H1 (cell line): ENCODE measurements around the gene ENKD1. TPM values are rescaled to one million over a fixed set of nuclear protein-coding genes. Genes with fewer than 3 reads are reported as not detected.
A peak's percentile ranks its signal among the peaks of the same experiment; 100 is the strongest.

Experiments
- CTCF ChIA-PET: fragments of 300-600 bp; sonication (Branson Sonifier 250); formaldehyde crosslinking; loops from one replicate; lab custom pipeline; 2021; ENCODE audit not compliant: partially characterized antibody; lab: Charles Lee
- POLR2A ChIA-PET: fragments of 300-600 bp; sonication (Branson Sonifier 250); formaldehyde crosslinking; loops from one replicate; lab custom pipeline; 2021; ENCODE audit warnings: inconsistent platforms; ENCODE audit not compliant: partially characterized antibody; lab: Charles Lee
- DNase-seq, 2 experiments: peaks; one replicate each; pipeline versions ENCODE4 v3.0.0 to v3.0.0-alpha.2; 2010 to 2022; ENCODE audit warnings: low spot score in 2 of 2, low read depth in 1 of 2, mixed read lengths in 1 of 2
- FAIRE-seq: peaks from 2 replicates; lab custom pipeline; 2011; peaks lifted over from hg19 to GRCh38; lab: Jason Lieb, UNC
- H2AFZ ChIP-seq: 2 replicates; pipeline ENCODE4 v1.8.1; 2012; ENCODE audit warnings: low read length, inconsistent platforms
- H2AK5ac ChIP-seq: 2 replicates; pipeline ENCODE4 v1.6.1; 2013; ENCODE audit warnings: low read depth, low read length
- H2BK120ac ChIP-seq: replicated peaks from 2 replicates; pipeline ENCODE3; 2013; ENCODE audit warnings: low read depth, low read length, inconsistent platforms
- H2BK12ac ChIP-seq: 2 replicates; pipeline ENCODE4 v1.6.1; 2013; ENCODE audit warnings: low read depth, low read length
- H2BK15ac ChIP-seq: 2 replicates; pipeline ENCODE4 v1.6.1; 2013; ENCODE audit warnings: low read length
- H2BK20ac ChIP-seq: 2 replicates; pipeline ENCODE4 v1.6.1; 2013; ENCODE audit warnings: low read length
- H2BK5ac ChIP-seq: 2 replicates; pipeline ENCODE4 v1.6.1; 2013; ENCODE audit warnings: low read depth, low read length
- H3K14ac ChIP-seq: 2 replicates; pipeline ENCODE4 v1.6.1; 2013; ENCODE audit warnings: inconsistent platforms; ENCODE audit not compliant: insufficient read length
- H3K18ac ChIP-seq: 2 replicates; pipeline ENCODE4 v1.6.1; 2013; ENCODE audit warnings: low read length; ENCODE audit errors: extremely low read depth
- H3K23ac ChIP-seq: 2 replicates; pipeline ENCODE4 v1.6.1; 2013; ENCODE audit warnings: inconsistent platforms; ENCODE audit not compliant: insufficient read length
- H3K23me2 ChIP-seq: 2 replicates; pipeline ENCODE4 v1.6.1; 2013; ENCODE audit warnings: low read depth, low read length
- H3K27ac ChIP-seq: 2 replicates; pipeline ENCODE4 v1.6.1; 2011; ENCODE audit warnings: low read depth, low read length, inconsistent platforms
- H3K27me3 ChIP-seq, 4 experiments: replicated peaks in 1 of 4; 1 replicate in 1 of 4; 2 replicates in 3 of 4; pipeline versions ENCODE4 v1.6.1 to v1.8.1; 2011 to 2013; ENCODE audit warnings: low read length in 3 of 4, mild to moderate bottlenecking in 3 of 4, inconsistent platforms in 2 of 4, mixed read lengths in 2 of 4, moderate library complexity in 1 of 4; ENCODE audit not compliant: control insufficient read depth in 3 of 4, insufficient read depth in 3 of 4; ENCODE audit errors: extremely low read depth in 1 of 4
- H3K36me3 ChIP-seq, 4 experiments: 2 replicates each; pipeline versions ENCODE4 v1.6.1 to v1.8.1; 2011 to 2013; ENCODE audit warnings: mild to moderate bottlenecking in 4 of 4, low read length in 3 of 4, moderate library complexity in 2 of 4, control low read depth in 1 of 4, inconsistent platforms in 1 of 4; ENCODE audit not compliant: insufficient read depth in 4 of 4, control insufficient read depth in 2 of 4
- H3K4ac ChIP-seq: replicated peaks from 2 replicates; pipeline ENCODE3; 2013; ENCODE audit warnings: low read length, low read depth, mixed read lengths, inconsistent platforms; ENCODE audit not compliant: insufficient read length
- H3K4me1 ChIP-seq, 4 experiments: replicated peaks in 1 of 4; 1 replicate in 1 of 4; 2 replicates in 3 of 4; pipeline versions ENCODE4 v1.6.1 to v1.8.1; 2011 to 2013; ENCODE audit warnings: low read length in 3 of 4, inconsistent platforms in 2 of 4, mixed read lengths in 1 of 4; ENCODE audit not compliant: insufficient read depth in 4 of 4, control insufficient read depth in 3 of 4
- H3K4me2 ChIP-seq, 2 experiments: 2 replicates each; pipeline versions ENCODE4 v1.6.1 to v1.8.1; 2011 to 2013; ENCODE audit warnings: low read depth in 2 of 2, low read length in 2 of 2, control low read depth in 1 of 2, inconsistent platforms in 1 of 2, mild to moderate bottlenecking in 1 of 2; ENCODE audit not compliant: insufficient read depth in 1 of 2
- H3K4me3 ChIP-seq, 4 experiments: fragments of 200-600, 300-600 bp in 1 of 4; sonication (generic), shearing (Covaris generic), sonication (Bioruptor Twin) in 1 of 4; 2 replicates each; pipeline versions ENCODE4 v1.5.1 to v1.8.1; 2011 to 2016; ENCODE audit warnings: low read length in 4 of 4, low read depth in 3 of 4, control low read depth in 2 of 4, inconsistent platforms in 2 of 4, mild to moderate bottlenecking in 2 of 4, mixed read lengths in 1 of 4, moderate library complexity in 1 of 4; ENCODE audit not compliant: insufficient read depth in 2 of 4; ENCODE audit errors: extremely low read depth in 1 of 4
- H3K56ac ChIP-seq: replicated peaks from 2 replicates; pipeline ENCODE3; 2013; ENCODE audit warnings: low read depth, mild to moderate bottlenecking, mixed read lengths, low read length, inconsistent platforms; ENCODE audit not compliant: insufficient read length
- H3K79me1 ChIP-seq: 2 replicates; pipeline ENCODE4 v1.6.1; 2013; ENCODE audit warnings: low read depth, low read length, control low read depth
- H3K79me2 ChIP-seq, 2 experiments: 2 replicates each; pipeline versions ENCODE4 v1.6.1 to v1.8.1; 2012 to 2013; ENCODE audit warnings: low read length in 2 of 2, mild to moderate bottlenecking in 2 of 2, inconsistent platforms in 1 of 2; ENCODE audit not compliant: insufficient read depth in 2 of 2, control insufficient read depth in 1 of 2
- H3K9ac ChIP-seq, 4 experiments: replicated peaks in 1 of 4; 1 replicate in 1 of 4; 2 replicates in 3 of 4; pipeline versions ENCODE4 v1.6.1 to v1.8.1; 2011 to 2013; ENCODE audit warnings: low read depth in 3 of 4, low read length in 3 of 4, control low read depth in 2 of 4, mild to moderate bottlenecking in 2 of 4, moderate library complexity in 2 of 4, inconsistent platforms in 1 of 4; ENCODE audit errors: extremely low read depth in 1 of 4
- H3K9me3 ChIP-seq, 2 experiments: 2 replicates each; pipeline versions ENCODE4 v1.6.1 to v1.8.1; 2012 to 2013; ENCODE audit warnings: mild to moderate bottlenecking in 2 of 2, moderate library complexity in 2 of 2, control low read depth in 1 of 2, inconsistent platforms in 1 of 2, low read depth in 1 of 2, low read length in 1 of 2, mixed read lengths in 1 of 2; ENCODE audit not compliant: insufficient read depth in 2 of 2
- H4K20me1 ChIP-seq, 2 experiments: replicated peaks in 1 of 2; 2 replicates each; pipeline versions ENCODE3 to v1.8.1; 2011 to 2013; ENCODE audit warnings: inconsistent platforms in 2 of 2, low read length in 2 of 2, mild to moderate bottlenecking in 1 of 2; ENCODE audit not compliant: insufficient read depth in 2 of 2, control insufficient read depth in 1 of 2
- H4K5ac ChIP-seq: 2 replicates; pipeline ENCODE4 v1.6.1; 2013; ENCODE audit warnings: low read length, low read depth, mixed read lengths, inconsistent platforms; ENCODE audit not compliant: insufficient read length
- H4K8ac ChIP-seq: 2 replicates; pipeline ENCODE4 v1.8.0; 2013; ENCODE audit warnings: mild to moderate bottlenecking, moderate library complexity, low read length, inconsistent platforms; ENCODE audit not compliant: insufficient read depth; ENCODE audit errors: extremely low read depth
- H4K91ac ChIP-seq: replicated peaks from 2 replicates; pipeline ENCODE3; 2013; ENCODE audit warnings: low read length, mixed read lengths, inconsistent platforms; ENCODE audit not compliant: insufficient read length
- ASH2L ChIP-seq: fragments of 200-600, 300-600 bp; sonication (generic); IDR thresholded peaks from one replicate; pipeline ENCODE4 v1.7.1; 2017; ENCODE audit warnings: low read length
- BRCA1 ChIP-seq: IDR thresholded peaks from 2 replicates; pipeline ENCODE4 v1.6.1; 2012; ENCODE audit warnings: low read depth, low read length, improper control_type of control experiment
- JUN ChIP-seq: IDR thresholded peaks from 2 replicates; pipeline ENCODE4 v1.6.1; 2011; ENCODE audit warnings: low read depth, mild to moderate bottlenecking, improper control_type of control experiment, low read length
- RNF2 ChIP-seq: fragments of 200-900, 300-1000 bp; sonication (generic); IDR thresholded peaks from 2 replicates; pipeline ENCODE4 v1.7.1; 2016; ENCODE audit warnings: borderline replicate concordance, low read depth, mild to moderate bottlenecking, antibody characterized with exemption, low read length; ENCODE audit not compliant: poor library complexity, severe bottlenecking; ENCODE audit errors: missing control alignments
- SIN3A ChIP-seq, 2 experiments: IDR thresholded peaks in 1 of 2; conservative IDR thresholded peaks in 1 of 2; 2 replicates each; pipeline ENCODE4 v1.6.1; 2011 to 2012; ENCODE audit warnings: low read length in 2 of 2, improper control_type of control experiment in 1 of 2, low read depth in 1 of 2, mild to moderate bottlenecking in 1 of 2
- SP1 ChIP-seq: IDR thresholded peaks from 2 replicates; pipeline ENCODE4 v1.6.1; 2011; ENCODE audit warnings: low read depth, low read length
- USF2 ChIP-seq: IDR thresholded peaks from 2 replicates; pipeline ENCODE4 v1.6.1; 2011; ENCODE audit warnings: low read length, improper control_type of control experiment
- WGBS, 2 experiments: shearing (Covaris generic) in 1 of 2; methylation state at CpG; one replicate each; pipeline versions ENCODE4 v1.1.6 to v1.1.7; 2013 to 2015; ENCODE audit warnings: low lambda C conversion rate in 2 of 2, mixed read lengths in 2 of 2, inconsistent platforms in 1 of 2, low coverage in 1 of 2, missing lambda C conversion rate in 1 of 2; ENCODE audit not compliant: insufficient replicate concordance in 2 of 2, insufficient coverage in 1 of 2, insufficient read length in 1 of 2; ENCODE audit errors: extremely low coverage in 1 of 2, missing lambda C conversion rate in 1 of 2; 5-methylcytosine and 5-hydroxymethylcytosine counted together
- polyA plus RNA-seq, 7 experiments: library from polyadenylated mRNA; depleted of rRNA in 3 of 7; stranded (reverse) in 5 of 7; unstranded in 2 of 7; fragments of >200 nt in 5 of 7; fragments of 200-250 nt in 2 of 7; gene quantifications; 1 replicate in 5 of 7; 2 replicates in 1 of 7; 4 replicates in 1 of 7; pipeline versions ENCODE4 v1.2.1 to v1.2.3, GENCODE V29; 2011 to 2013; ENCODE audit warnings: missing spikeins in 2 of 7, mixed read lengths in 2 of 7
- total RNA-seq: library from RNA; stranded (reverse); fragmentation: NEBNext Ultra II Directional; extraction: Animal tissue kit (Norgen Biotek cat#: 25700); gene quantifications from 2 replicates; pipeline ENCODE4 v1.2.1, GENCODE V29; 2021

ENKD1 gene
- total and polyA plus RNA-seq, 2 of the 8 experiments (the other 6 are each of a cell fraction or from before 2014, with no cell fraction given): 12.9 to 16.1 TPM

- peaks cover 5 to 15% of the 10 kb centered on the region in 2 experiments for H4K20me1 ChIP-seq
- no peak overlapping the region for H2BK120ac ChIP-seq
- no peak overlapping the region for H2BK15ac ChIP-seq
- no peak overlapping the region for H3K4me3 ChIP-seq
- no peak overlapping the region for H3K23ac ChIP-seq
- H3K14ac ChIP-seq: no peak overlapping the region
- no peak overlapping the region for H3K4me2 ChIP-seq
- H3K9ac ChIP-seq: no peak overlapping the region
- POLR2A ChIA-PET: interaction anchor here (0.7 to 3.4 kb wide), 7 partner anchors 8 to 119 kb away, joined by 3 to 13 read pairs (median 4); partner anchors contain the start of genes CTCF and RIPOR1
- no peak for DNase-seq
- no peaks in the 10 kb centered on the region for H3K9me3 ChIP-seq
- H3K27me3 ChIP-seq: peaks cover 3 to 33% (median 19%) of the 10 kb centered on the region in 4 experiments; a peak in 6 of 7 replicates
- WGBS, 2 experiments: 89% methylated on average over 5 of the region's 13 CpGs; no CpG with 5 or more reads in 1 of the 2 experiments
- no peak overlapping the region for H2AK5ac ChIP-seq
- H3K18ac ChIP-seq: no peak overlapping the region
- H3K27ac ChIP-seq: no peak overlapping the region
- no peak overlapping the region for H3K4ac ChIP-seq
- no peak overlapping the region for H3K56ac ChIP-seq
- H3K79me2 ChIP-seq: no peaks in the 10 kb centered on the region
- H2AFZ ChIP-seq: no peak overlapping the region
- H4K91ac ChIP-seq: no peak overlapping the region
- H4K5ac ChIP-seq: no peak overlapping the region
- no peak overlapping the region for H2BK12ac ChIP-seq
- H3K79me1 ChIP-seq: no peaks in the 10 kb centered on the region
- TF ChIP-seq USF2 (no peak), SIN3A (conservative IDR thresholded peaks at IDR 0.05 in 1 of 2, IDR thresholded peaks at IDR 0.05 in 1 of 2; ENCODE audit: low read depth in 1 of 2, low read length in 2 of 2) (no peak), RNF2 (no peak), JUN (no peak), BRCA1 (no peak), SP1 (no peak), ASH2L (no peak)
- TF ChIP-seq, all 59 proteins: peak for 0
- Histone ChIP-seq H2BK20ac (no peak overlapping the region), H3K23me2 (peaks cover 6% of the 10 kb centered on the region; the same call in 1 of the 2 replicates), H4K8ac (peak overlapping the region; percentile 35; the same call in 1 of the 2 replicates), H2BK5ac (no peak overlapping the region), H3K4me1 (peaks cover 0 to 16% (median 6%) of the 10 kb centered on the region in 4 experiments; a peak in 5 of 7 replicates), H3K36me3 (no peaks in the 10 kb centered on the region)
- CTCF ChIA-PET: interaction anchor here (0.5 to 18.0 kb wide), 17 partner anchors 9 to 153 kb away, joined by 3 to 202 read pairs (median 7); partner anchors contain the start of genes ACD, C16orf86, CTCF and ENKD1
- no peak for FAIRE-seq
These were observed 18.9 kb downstream of the ENKD1 start for GRCh38 chr16:67647681-67648080.
